ENCODE data around the gene MBNL2.

DNA sequence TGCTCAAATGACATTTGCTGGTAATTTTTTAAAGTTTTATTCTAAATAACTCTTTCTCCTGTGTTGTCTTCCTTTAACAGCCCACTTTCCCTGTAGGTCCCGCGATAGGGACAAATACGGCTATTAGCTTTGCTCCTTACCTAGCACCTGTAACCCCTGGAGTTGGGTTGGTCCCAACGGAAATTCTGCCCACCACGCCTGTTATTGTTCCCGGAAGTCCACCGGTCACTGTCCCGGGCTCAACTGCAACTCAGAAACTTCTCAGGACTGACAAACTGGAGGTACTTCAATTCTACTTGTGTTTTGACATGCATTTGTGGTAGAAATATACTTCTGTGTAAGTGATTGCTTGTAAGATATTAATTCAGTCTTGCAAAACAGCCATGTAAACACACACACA, 120.8 kb downstream of the MBNL2 start:
- TF ChIP-seq POLR2A (IDR thresholded peaks at IDR 0.05; ENCODE audit: low read depth), result no peak
- TF ChIP-seq, protein P1, sequence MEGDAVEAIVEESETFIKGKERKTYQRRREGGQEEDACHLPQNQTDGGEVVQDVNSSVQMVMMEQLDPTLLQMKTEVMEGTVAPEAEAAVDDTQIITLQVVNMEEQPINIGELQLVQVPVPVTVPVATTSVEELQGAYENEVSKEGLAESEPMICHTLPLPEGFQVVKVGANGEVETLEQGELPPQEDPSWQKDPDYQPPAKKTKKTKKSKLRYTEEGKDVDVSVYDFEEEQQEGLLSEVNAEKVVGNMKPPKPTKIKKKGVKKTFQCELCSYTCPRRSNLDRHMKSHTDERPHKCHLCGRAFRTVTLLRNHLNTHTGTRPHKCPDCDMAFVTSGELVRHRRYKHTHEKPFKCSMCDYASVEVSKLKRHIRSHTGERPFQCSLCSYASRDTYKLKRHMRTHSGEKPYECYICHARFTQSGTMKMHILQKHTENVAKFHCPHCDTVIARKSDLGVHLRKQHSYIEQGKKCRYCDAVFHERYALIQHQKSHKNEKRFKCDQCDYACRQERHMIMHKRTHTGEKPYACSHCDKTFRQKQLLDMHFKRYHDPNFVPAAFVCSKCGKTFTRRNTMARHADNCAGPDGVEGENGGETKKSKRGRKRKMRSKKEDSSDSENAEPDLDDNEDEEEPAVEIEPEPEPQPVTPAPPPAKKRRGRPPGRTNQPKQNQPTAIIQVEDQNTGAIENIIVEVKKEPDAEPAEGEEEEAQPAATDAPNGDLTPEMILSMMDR (IDR thresholded peaks at IDR 0.05), result no peak
- TF ChIP-seq POLR2AphosphoS5 (IDR thresholded peaks at IDR 0.05), result no peak
- no peak for TF ChIP-seq EP300 (IDR thresholded peaks at IDR 0.05)
